ENCODE results near the gene PRDM16. TPM values are rescaled to one million over a fixed set of nuclear protein-coding genes. Genes with fewer than 3 reads are reported as not detected.

The PRDM16 gene
- polyA plus RNA-seq, 1 of the 3 experiments (the other 2 are of a cell fraction): not detected

GRCh38 chr1:3251807-3252428 is 182.9 kb downstream of the PRDM16 start:
- H2AFZ ChIP-seq (ENCODE audit: low read depth): no peak overlapping the region
- no peak overlapping the region for H3K9ac ChIP-seq
- no peaks in the 10 kb centered on the region for H3K36me3 ChIP-seq (replicated peaks in 1 of 2; ENCODE audit: control insufficient read depth in 1 of 2, insufficient read depth in 2 of 2, low read length in 1 of 2)
- no peak for DNase-seq
- ChIA-PET CTCF (interaction anchor here (0.7 kb wide), 1 partner anchor 32 kb away, joined by 3 read pairs; no protein-coding TSS in a partner anchor), POLR2A (interaction anchor here (0.6 kb wide), 1 partner anchor 482 kb away, joined by 3 read pairs; no protein-coding TSS in a partner anchor)
- no peak overlapping the region for H3K4me3 ChIP-seq (ENCODE audit: low read depth in 2 of 2, low read length in 1 of 2)
- H3K9me3 ChIP-seq: no peaks in the 10 kb centered on the region
- TF ChIP-seq CHD2 (IDR thresholded peaks at IDR 0.05; ENCODE audit: low read length, partially characterized antibody): no peak
- TF ChIP-seq USF2 (IDR thresholded peaks at IDR 0.05; ENCODE audit: borderline replicate concordance, low read depth, low read length): no peak
- TF ChIP-seq, protein P1, sequence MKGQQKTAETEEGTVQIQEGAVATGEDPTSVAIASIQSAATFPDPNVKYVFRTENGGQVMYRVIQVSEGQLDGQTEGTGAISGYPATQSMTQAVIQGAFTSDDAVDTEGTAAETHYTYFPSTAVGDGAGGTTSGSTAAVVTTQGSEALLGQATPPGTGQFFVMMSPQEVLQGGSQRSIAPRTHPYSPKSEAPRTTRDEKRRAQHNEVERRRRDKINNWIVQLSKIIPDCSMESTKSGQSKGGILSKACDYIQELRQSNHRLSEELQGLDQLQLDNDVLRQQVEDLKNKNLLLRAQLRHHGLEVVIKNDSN (IDR thresholded peaks at IDR 0.05; ENCODE audit: borderline replicate concordance, low read depth): no peak
- no peak for TF ChIP-seq MAX (IDR thresholded peaks at IDR 0.05; ENCODE audit: low read depth)
- no peaks in the 10 kb centered on the region for H3F3A ChIP-seq (replicated peaks; ENCODE audit: insufficient read depth)
- 6% methylated on average over 10 of the region's 17 CpGs for WGBS (ENCODE audit: low lambda C conversion rate)
- H3K9me2 ChIP-seq: no peaks in the 10 kb centered on the region
- H4K20me1 ChIP-seq (ENCODE audit: insufficient read depth): no peaks in the 10 kb centered on the region
- no peaks in the 10 kb centered on the region for H3K79me2 ChIP-seq (ENCODE audit: insufficient read depth)
- no peak overlapping the region for H3K27ac ChIP-seq (ENCODE audit: low read depth in 2 of 2, low read length in 1 of 2)
- no peaks in the 10 kb centered on the region for H3K4me1 ChIP-seq (ENCODE audit: control insufficient read depth in 1 of 2, insufficient read depth in 2 of 2, low read depth in 1 of 2, low read length in 1 of 2)
- no peak overlapping the region for H3K4me2 ChIP-seq
- peaks cover 19% of the 10 kb centered on the region; the same call in 1 of the 2 replicates for H3K27me3 ChIP-seq (ENCODE audit: insufficient read depth)

DNA sequence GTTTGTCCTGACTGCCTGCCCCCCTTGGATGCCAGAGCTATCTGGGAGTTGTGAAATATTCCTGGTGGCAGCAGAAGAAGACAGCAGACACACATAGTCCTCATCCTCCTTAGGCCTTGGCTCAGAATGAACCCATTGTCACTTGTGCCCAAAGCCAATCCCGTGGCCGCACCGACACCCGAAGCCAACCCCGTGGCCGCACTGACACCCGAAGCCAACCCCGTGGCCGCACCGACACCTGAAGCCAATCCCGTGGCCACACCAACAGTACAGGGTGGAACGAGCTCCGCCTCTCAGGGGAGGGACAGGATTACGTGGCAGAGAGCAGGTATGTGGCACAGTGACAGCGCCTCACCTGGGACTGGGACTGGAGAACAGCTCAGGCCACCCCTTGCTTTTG is 186.7 kb downstream of the PRDM16 start:
- no peaks in the 10 kb centered on the region for H3K36me3 ChIP-seq (replicated peaks in 1 of 2; ENCODE audit: control insufficient read depth in 1 of 2, insufficient read depth in 2 of 2, low read length in 1 of 2)
- H3K4me1 ChIP-seq (ENCODE audit: control insufficient read depth in 1 of 2, insufficient read depth in 2 of 2, low read depth in 1 of 2, low read length in 1 of 2): no peaks in the 10 kb centered on the region
- H3F3A ChIP-seq (replicated peaks; ENCODE audit: insufficient read depth): no peaks in the 10 kb centered on the region
- POLR2A ChIA-PET: no interaction called here
- CTCF ChIA-PET: no interaction called here
- TF ChIP-seq RFX5 (IDR thresholded peaks at IDR 0.05; ENCODE audit: low read length) (no peak), YY1 (IDR thresholded peaks at IDR 0.05; ENCODE audit: low read depth) (no peak), RCOR1 (IDR thresholded peaks at IDR 0.05; ENCODE audit: low read length) (no peak), PBX3 (IDR thresholded peaks at IDR 0.05) (no peak), CHD2 (IDR thresholded peaks at IDR 0.05; ENCODE audit: low read length, partially characterized antibody) (no peak), JUND (IDR thresholded peaks at IDR 0.05) (no peak), MEF2A (IDR thresholded peaks at IDR 0.05; ENCODE audit: borderline replicate concordance, low read depth) (no peak), RAD21 (IDR thresholded peaks at IDR 0.05; ENCODE audit: low read length) (no peak), REST (IDR thresholded peaks at IDR 0.05; ENCODE audit: low read depth, low read length) (no peak), CTCF (IDR thresholded peaks at IDR 0.05) (no peak)
- TF ChIP-seq, protein P2, sequence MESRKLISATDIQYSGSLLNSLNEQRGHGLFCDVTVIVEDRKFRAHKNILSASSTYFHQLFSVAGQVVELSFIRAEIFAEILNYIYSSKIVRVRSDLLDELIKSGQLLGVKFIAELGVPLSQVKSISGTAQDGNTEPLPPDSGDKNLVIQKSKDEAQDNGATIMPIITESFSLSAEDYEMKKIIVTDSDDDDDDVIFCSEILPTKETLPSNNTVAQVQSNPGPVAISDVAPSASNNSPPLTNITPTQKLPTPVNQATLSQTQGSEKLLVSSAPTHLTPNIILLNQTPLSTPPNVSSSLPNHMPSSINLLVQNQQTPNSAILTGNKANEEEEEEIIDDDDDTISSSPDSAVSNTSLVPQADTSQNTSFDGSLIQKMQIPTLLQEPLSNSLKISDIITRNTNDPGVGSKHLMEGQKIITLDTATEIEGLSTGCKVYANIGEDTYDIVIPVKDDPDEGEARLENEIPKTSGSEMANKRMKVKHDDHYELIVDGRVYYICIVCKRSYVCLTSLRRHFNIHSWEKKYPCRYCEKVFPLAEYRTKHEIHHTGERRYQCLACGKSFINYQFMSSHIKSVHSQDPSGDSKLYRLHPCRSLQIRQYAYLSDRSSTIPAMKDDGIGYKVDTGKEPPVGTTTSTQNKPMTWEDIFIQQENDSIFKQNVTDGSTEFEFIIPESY (IDR thresholded peaks at IDR 0.05; ENCODE audit: borderline replicate concordance, low read depth): no peak
- TF ChIP-seq, protein P1 (IDR thresholded peaks at IDR 0.05; ENCODE audit: borderline replicate concordance, low read depth): no peak
- H3K79me2 ChIP-seq (ENCODE audit: insufficient read depth): no peaks in the 10 kb centered on the region
- no peak overlapping the region for H2AFZ ChIP-seq (ENCODE audit: low read depth)
- H3K9ac ChIP-seq: no peak overlapping the region
- 51% methylated on average over 4 of the region's 15 CpGs for WGBS (ENCODE audit: low lambda C conversion rate)
- H3K9me2 ChIP-seq: no peaks in the 10 kb centered on the region
- H4K20me1 ChIP-seq (ENCODE audit: insufficient read depth): no peaks in the 10 kb centered on the region
- DNase-seq: no peak
- H3K4me3 ChIP-seq (ENCODE audit: low read depth in 2 of 2, low read length in 1 of 2): no peak overlapping the region
- H3K27me3 ChIP-seq (ENCODE audit: insufficient read depth): no peaks in the 10 kb centered on the region
- H3K4me2 ChIP-seq: no peak overlapping the region
- no peak overlapping the region for H3K27ac ChIP-seq (ENCODE audit: low read depth in 2 of 2, low read length in 1 of 2)
- no peaks in the 10 kb centered on the region for H3K9me3 ChIP-seq

Data from SK-N-SH (cell line).